Stimulated activated CD4-positive, alpha-beta T cell treated with anti-CD3 and anti-CD28 coated beads, TNF-alpha, amount 100 ng/mL, for 1 hour (primary cell): ENCODE data around the gene NOX5.
"Not testable (repeated sequence)": the region's sequence is repeated elsewhere in the genome, so short reads cannot be mapped to it uniquely, and the experiment has no call there.

Source experiments
- DNase-seq, 3 donors: peaks; one replicate each; pipeline ENCODE4 v3.0.0-alpha.2; 2020; ENCODE audit warnings: low read depth in 3 of 3, low spot score in 1 of 3

NOX5 gene, protein sequence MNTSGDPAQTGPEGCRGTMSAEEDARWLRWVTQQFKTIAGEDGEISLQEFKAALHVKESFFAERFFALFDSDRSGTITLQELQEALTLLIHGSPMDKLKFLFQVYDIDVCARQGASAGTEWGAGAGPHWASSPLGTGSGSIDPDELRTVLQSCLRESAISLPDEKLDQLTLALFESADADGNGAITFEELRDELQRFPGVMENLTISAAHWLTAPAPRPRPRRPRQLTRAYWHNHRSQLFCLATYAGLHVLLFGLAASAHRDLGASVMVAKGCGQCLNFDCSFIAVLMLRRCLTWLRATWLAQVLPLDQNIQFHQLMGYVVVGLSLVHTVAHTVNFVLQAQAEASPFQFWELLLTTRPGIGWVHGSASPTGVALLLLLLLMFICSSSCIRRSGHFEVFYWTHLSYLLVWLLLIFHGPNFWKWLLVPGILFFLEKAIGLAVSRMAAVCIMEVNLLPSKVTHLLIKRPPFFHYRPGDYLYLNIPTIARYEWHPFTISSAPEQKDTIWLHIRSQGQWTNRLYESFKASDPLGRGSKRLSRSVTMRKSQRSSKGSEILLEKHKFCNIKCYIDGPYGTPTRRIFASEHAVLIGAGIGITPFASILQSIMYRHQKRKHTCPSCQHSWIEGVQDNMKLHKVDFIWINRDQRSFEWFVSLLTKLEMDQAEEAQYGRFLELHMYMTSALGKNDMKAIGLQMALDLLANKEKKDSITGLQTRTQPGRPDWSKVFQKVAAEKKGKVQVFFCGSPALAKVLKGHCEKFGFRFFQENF

GRCh38 chr15:69014454-69014853, at the start of gene NOX5:
TSS of gene NOX5 (plus strand) at chr15:69014695. CDS start at chr15:69014736, 41 bp downstream.
- no peak for DNase-seq

GRCh38 chr15:68966996-68967395, 47.5 kb upstream of the NOX5 start:
- DNase-seq = no peak

DNA sequence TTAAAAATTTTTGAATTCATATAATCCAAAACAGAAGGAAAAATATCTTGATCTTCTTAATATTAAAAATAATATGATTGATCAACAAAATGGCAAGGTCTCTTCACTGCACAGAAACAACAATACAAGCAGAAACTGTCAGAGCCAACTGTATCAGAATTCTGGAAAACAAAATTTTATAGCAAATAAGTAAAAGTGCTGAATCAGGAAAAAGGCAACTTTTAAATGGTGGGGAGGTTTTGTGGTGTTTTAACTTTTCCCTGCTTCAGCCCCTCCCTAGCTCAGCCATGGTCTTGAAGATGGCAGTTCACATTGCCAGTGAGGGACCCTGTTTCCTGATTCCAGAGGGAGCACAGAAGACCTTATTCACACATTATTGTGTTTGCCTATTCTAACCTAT, 46.5 kb upstream of the NOX5 start:
- DNase-seq = no peak

GRCh38 chr15:68969298-68969697, 45.2 kb upstream of the NOX5 start:
- no peak for DNase-seq

GRCh38 chr15:68972201-68973065, 42.1 kb upstream of the NOX5 start:
- DNase-seq = no peak

DNA sequence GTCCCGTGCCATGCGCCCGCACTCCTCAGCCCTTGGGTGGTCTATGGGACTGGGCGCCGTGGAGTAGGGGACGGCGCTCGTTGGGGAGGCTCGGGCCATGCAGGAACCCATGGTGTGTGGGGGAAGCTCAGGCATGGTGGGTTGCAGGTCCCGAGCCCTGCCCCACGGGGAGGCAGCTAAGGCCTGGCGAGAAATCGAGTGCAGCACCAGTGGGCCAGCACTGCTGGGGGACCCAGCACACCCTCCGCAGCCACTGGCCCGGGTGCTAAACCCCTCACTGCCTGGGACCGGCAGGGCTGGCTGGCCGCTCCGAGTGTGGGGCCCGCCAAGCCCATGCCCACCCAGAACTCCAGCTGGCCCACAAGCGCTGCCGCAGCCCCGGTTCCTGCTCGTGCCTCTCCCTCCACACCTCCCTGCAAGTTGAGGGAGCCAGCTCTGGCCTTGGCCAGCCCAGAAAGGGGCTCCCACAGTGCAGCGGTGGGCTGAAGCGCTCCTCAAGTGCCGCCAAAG, 38.8 kb upstream of the NOX5 start:
- not testable (repeated sequence) for DNase-seq

DNA sequence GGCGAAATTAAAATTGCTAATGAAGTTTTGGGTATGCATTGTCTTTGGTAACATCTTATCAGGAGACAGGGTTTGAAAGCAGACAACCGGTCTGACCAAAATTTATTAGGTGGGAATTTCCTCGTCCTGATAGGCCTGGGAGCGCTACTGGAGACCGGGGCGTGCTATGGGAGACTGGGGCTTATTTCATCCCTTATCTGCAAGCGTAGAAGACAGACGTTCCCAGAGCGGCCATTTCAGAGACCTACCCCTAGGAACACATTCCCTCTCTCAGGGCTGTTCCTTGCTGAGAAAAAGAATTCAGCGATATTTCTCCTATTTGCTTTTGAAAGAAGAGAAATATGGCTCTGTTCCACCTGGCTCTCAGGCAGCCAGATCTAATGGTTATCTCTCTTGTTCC, 37.1 kb upstream of the NOX5 start:
- not testable (repeated sequence) for DNase-seq

GRCh38 chr15:68979006-68979405, 35.5 kb upstream of the NOX5 start:
- no peak for DNase-seq

DNA sequence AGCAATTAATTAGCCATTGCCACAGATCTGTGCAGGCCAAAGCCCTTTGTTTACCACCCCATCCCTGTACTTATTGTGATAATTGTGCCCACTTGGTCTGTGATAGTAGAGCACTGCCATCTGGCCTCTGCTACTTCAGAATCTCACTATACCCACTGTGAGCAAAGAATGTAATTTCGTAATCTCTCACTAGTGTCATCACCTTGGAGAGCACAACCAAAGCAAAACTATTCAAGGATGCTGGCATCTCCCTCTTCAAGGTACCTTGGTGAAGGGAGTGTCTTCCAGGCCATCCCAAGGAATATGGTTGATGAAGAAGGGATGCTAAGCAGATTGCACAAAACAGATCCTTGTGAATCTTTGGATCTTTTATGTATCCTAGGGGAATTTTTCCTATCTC, 34.7 kb upstream of the NOX5 start:
- no peak for DNase-seq

DNA sequence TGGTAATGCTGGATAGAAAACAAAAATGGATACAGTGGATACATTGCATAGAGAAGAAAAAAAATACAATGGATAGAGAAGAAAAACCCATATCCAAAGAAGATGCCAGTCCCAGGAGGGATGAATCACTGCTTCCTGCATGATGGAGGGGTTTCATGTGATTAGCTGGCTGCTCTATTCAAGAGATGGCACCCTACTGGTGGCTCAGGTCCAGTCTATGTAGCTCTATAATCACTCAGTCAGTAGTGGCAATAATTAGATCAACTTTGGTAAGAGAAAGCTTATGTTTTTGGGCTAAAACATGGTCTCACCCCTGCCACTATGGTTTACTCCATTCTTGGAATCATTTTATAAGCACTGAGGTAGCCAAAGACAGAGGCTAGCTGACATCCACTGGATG, 33.7 kb upstream of the NOX5 start:
- DNase-seq = no peak

GRCh38 chr15:68981941-68982340, 32.6 kb upstream of the NOX5 start:
- DNase-seq = no peak

DNA sequence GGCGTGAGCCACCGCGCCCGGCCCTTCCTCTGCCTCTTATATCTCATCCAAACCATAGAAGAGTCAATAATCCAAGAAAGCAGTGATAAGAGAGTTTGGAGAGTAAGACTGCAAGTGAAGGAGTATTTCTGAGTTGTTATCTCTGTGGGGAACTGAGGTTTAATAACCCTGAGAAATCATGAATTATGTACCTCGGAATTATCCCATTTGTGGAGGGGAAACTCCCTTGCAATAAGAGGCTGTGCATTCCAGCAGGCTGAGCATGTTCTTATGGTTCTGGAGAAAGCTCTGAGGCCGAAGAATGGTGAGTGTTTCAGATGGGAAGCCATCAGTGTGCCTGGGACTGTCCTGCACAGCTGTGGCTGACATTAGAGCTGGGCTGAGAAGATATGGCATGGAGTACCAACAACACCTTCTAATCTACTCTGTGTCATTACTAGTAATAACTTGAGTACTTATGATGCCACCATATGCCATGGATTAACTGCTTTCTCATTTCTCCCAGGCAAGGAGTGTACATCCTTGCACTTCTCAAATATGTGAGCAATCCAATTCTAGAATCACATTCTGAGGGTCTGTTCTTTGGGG, 31.4 kb upstream of the NOX5 start:
- DNase-seq = no peak

DNA sequence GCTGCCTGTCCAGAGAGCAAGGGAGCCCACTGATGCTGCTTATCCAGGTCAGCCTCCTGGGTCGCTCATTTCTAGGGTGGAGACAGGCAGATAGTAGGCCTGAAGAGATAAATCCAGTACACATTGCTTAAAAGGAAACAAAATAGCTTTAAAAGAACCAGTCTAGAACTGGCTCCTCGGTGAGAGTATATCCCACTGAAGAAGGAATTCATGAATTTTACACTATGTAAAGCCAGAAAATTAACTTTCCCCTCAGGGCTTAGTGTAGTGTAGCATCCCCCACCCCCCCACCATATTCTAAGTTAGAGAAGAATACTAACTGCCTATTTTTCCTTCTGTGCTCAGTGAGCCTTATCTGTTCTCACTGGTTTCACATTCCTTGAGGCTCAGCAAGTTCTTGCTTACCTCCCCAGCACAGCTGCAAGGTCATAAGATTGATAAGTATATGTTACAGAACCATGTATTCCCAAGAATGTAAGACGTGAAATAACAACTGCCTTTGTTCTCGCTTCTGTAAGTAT, 30.5 kb upstream of the NOX5 start:
- DNase-seq = no peak

DNA sequence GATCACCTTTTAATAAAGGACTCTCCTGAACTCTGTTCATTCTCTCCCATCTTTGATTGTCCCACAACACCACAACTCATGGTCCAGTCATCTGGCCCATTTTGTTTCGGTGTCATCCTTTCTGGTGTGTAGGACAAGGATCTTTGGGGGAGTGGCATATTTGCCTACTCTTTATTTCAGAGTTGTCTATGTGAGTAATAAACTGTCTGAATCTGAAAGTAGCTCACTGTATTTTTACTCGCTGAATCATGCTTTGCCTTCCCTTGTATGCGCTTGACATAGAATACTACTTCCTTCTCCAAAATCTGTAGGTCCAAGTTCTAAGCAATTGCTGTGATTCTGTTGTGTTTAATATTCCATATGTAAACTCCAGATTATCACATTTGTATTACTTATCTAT, 29.9 kb upstream of the NOX5 start:
- no peak for DNase-seq

DNA sequence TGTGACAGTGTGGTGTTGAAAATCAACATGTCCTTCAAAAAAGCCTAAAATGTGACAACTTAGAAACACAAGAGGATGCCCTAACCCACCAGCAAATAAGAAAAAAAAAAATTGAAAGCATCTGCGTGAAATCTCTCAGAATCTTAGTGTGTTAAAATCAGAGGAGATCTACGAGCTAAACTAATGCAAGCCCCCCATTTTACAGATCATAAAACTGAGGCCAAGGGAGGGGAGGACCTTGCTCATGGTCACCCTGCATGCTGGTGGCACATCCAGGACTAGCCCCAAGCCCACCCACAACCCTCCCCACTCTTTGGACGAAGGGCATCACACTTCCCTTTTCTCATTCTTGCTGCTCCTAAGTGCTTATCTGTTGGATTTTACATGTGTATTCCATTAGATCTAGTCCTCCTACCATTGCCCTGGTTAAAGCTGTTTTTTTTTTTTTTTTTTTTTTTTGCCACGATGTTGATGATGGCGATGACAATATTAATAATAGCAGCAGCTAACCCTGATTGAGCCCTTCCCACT, 29.1 kb upstream of the NOX5 start:
- no peak for DNase-seq

- no peak for DNase-seq
Measured at GRCh38 chr15:68986322-68986721, 28.2 kb upstream of the NOX5 start.

DNA sequence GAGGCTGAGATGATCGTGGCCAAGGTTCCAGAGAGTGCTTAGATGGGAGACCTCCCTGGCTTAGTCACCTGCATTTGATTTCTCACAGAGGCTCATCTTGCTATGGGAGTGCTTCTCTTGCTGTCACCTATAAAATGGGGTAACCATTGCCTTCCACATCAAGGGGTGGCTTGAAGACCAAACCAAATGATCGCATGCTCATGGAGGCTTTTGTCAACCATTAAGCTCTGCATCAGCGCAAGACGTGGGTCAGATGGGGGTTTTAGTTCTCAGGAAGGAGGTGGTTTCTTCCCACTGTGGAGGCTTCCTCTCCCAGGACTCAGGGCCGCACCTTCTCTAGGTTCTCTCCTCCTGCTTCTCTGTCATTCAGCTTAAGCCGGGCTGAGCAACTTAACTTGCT, 27.4 kb upstream of the NOX5 start:
- no peak for DNase-seq

DNA sequence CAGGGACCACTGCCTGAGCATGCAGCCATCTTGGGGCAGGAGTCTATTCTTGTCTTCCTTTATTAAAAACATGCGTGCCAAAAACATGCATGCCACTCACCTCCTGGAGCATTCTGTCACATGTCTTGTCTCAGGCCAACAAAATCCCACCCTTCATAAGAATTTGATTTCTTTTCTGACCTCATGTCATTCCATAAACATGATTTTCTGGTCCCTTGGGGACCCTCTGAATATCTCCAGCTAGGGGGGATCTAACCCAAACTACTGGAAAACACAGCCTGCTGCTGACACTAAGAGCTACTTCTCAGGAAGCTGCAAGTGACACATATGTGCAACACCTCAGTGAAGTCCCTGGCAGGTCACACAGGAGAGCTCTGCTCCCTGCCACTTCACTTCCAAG, 26.8 kb upstream of the NOX5 start:
- DNase-seq = no peak

DNA sequence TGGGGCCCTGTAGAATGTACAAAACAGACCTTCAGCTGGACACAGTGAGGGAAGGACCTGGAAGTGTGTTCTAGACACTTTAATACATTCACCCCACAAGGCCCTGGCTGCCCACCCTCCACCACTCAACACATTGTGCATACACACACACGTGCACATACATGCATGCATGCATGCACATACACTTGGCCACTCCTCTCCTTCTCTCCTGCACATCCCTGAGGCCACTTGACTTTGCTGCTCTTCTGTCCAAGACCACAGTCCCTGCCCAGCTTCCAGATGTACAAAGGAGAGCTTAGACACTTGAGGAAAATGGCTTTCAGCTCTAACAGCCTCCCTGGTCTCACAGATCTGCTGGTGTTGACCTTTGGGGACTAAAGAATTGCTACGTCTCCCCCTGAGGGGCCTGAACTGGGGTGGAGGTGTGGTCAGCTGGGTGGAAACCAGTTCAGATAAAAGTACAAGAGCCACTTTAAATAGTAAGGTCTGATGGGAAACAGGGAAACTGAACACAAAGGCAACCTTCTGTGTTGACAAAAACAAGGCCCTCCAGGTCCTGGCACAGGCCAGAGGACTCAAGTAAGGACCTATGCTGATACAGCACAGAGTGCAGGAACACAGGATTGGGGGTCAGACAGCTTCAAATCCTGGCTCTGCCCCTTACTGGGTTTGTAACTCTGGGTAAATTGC, 24.8 kb upstream of the NOX5 start:
- DNase-seq = no peak
